Upper lobe of left lung (tissue), 4 donors: ENCODE data around the gene PDZK1.

Experiments
- CTCF ChIP-seq, 6 experiments: fragments of 450-650 bp in 4 of 6; fragments of 200-600 bp in 2 of 6; sonication (generic) in 2 of 6; IDR thresholded peaks; one replicate each; pipeline ENCODE4 v1.5.1; 2016 to 2019; ENCODE audit warnings: antibody characterized with exemption in 6 of 6
- EP300 ChIP-seq, 4 donors: sonication (generic); formaldehyde crosslinking; IDR thresholded peaks; one replicate each; pipeline ENCODE4 v1.5.1; 2017; ENCODE audit warnings: antibody characterized with exemption in 4 of 4, control low read depth in 2 of 4
- POLR2A ChIP-seq, 4 donors: fragments of 450-650 bp; IDR thresholded peaks; one replicate each; pipeline ENCODE4 v1.5.1; 2016 to 2017; ENCODE audit warnings: antibody characterized with exemption in 4 of 4, mild to moderate bottlenecking in 2 of 4
- POLR2AphosphoS5 ChIP-seq, 2 donors: sonication (generic); formaldehyde crosslinking; IDR thresholded peaks; one replicate each; pipeline ENCODE4 v1.5.1; 2017; ENCODE audit warnings: antibody characterized with exemption in 2 of 2

GRCh38 chr1:145688328-145688727, 18.8 kb downstream of the PDZK1 start:
- TF ChIP-seq CTCF (IDR thresholded peaks at IDR 0.05) = no peak
- TF ChIP-seq EP300 (IDR thresholded peaks at IDR 0.05) = no peak
- no peak for TF ChIP-seq POLR2AphosphoS5 (IDR thresholded peaks at IDR 0.05)
- no peak for TF ChIP-seq POLR2A (IDR thresholded peaks at IDR 0.05)
